Heart left ventricle (tissue), 13 donors: ENCODE results near the gene ERBIN.

Experiments
- POLR2A ChIP-seq, 2 donors: fragments of 450-650 bp; IDR thresholded peaks; one replicate each; pipeline ENCODE4 v1.6.1; 2017; ENCODE audit warnings: antibody characterized with exemption in 2 of 2, mild to moderate bottlenecking in 2 of 2, moderate library complexity in 2 of 2
- TF ChIP-seq, protein P1 (sequence below), 12 donors: fragments of 200-600 bp; sonication (generic) in 4 of 12; IDR thresholded peaks; one replicate each; pipeline versions ENCODE4 v1.5.0 to v1.8.0; 2018 to 2022; ENCODE audit warnings: antibody characterized with exemption in 12 of 12, mild to moderate bottlenecking in 5 of 12
- donor health status: ischemic (EF 13 %, LVEDD 7.1; RV severe dilation, severe dysfunction).
- donor health status: DM: no; HTN: yes; CAD: no.
- donor health status: DM: no; HTN: no; CAD: no.
- donor health status: ischemic (EF 25% LVEDD 6.9; RV normal size, moderate dysfunction).
- donor health status: ischemic (EF 25% LVEDD 5.7; RV mildly dilated, moderate dysfunction).
- donor health status: ischemic (EF 35%, LVEDD 5.7; RV mildly dilated, moderate dysfunction).
- donor health status: nonischemic (EF 11% LVEDD 7.7; RV severe dilation, severe dysfunction).
- donor health status: DM: yes; HTN: yes; CAD: no.
- donor health status: PGD.
- donor health status: ischemic (EF 29% LVEDD 5.4; RV normal size, mild dysfunction).
- donor health status: nonischemic (EF 23%, LVEDD 6.1; RV moderate dilation, normal function).

DNA sequence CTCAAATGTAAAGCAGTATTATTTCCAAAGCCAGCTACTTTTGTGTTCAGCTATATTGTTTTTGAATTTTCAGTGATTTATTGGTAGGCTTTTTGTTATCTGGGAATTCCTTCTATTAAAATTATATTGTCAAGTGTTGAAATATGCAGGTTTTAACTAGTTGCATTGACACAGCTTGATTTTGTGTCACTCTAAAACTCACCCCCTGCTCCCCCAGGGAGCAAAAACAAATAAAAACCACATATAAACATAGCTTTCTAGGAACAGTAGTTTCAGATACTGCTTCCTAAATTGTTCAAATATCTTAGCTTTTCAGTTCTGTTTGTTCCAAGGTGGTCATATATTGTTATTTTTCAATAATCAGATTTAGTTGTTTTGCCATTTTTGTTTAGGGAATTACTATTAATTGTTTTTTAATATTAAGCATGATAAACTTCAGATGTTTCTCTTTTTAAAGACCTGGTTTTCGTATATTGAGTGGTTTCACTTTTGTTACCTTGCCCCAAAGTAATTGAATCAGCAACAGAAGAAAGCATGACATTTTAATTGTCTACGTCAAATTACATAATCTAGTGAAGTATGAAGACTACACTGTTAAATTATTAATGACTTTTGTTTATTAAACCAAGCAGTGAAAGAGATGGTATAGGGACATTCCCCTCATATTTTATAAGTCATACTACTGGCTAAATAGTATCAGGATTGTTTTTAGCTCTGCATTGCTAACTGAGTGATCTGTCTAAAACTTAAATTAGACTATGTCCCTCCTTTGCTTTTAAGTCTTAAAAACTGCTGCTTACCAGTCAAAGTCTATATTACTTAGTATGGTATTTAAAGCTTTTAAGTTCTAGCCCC is 43.4 kb downstream of the ERBIN start:
- TF ChIP-seq, protein P1, sequence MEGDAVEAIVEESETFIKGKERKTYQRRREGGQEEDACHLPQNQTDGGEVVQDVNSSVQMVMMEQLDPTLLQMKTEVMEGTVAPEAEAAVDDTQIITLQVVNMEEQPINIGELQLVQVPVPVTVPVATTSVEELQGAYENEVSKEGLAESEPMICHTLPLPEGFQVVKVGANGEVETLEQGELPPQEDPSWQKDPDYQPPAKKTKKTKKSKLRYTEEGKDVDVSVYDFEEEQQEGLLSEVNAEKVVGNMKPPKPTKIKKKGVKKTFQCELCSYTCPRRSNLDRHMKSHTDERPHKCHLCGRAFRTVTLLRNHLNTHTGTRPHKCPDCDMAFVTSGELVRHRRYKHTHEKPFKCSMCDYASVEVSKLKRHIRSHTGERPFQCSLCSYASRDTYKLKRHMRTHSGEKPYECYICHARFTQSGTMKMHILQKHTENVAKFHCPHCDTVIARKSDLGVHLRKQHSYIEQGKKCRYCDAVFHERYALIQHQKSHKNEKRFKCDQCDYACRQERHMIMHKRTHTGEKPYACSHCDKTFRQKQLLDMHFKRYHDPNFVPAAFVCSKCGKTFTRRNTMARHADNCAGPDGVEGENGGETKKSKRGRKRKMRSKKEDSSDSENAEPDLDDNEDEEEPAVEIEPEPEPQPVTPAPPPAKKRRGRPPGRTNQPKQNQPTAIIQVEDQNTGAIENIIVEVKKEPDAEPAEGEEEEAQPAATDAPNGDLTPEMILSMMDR (IDR thresholded peaks at IDR 0.05): no peak
- TF ChIP-seq POLR2A (IDR thresholded peaks at IDR 0.05): no peak
